AG09309 (cell line): ENCODE results near the gene OR8D2.

Experiments
- DNase-seq: peaks from one replicate; pipeline ENCODE4 v3.0.0-alpha.2; 2010; ENCODE audit warnings: low read depth
- H3K4me3 ChIP-seq: 2 replicates; pipeline ENCODE4 v1.5.1; 2011; ENCODE audit warnings: mild to moderate bottlenecking, low read depth, low read length, moderate library complexity; ENCODE audit not compliant: control insufficient read depth
- CTCF ChIP-seq: IDR thresholded peaks from 2 replicates; pipeline ENCODE4 v1.5.1; 2011; ENCODE audit warnings: mild to moderate bottlenecking, low read depth, low read length, inconsistent platforms; ENCODE audit not compliant: insufficient read depth, control insufficient read depth; ENCODE audit errors: missing control alignments

OR8D2 gene

DNA sequence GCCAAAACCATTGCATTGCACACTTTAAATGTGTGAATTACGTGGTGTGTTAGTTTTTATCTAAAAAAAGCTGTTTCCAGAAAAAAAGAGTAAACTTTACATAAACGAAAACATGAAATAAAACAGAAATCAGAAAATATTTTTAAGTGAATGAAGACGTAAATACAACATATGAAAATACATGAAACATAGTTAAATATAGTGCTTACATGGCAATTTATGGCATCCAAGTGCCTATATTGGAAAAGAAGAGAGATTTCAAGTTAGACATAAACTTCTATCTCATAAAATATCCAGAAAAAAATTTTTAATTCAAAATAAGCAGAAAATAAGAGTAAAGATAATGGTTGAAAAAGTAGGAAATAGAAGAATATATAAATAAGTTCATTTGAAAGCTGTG is 11.9 kb upstream of the OR8D2 start:
- H3K4me3 ChIP-seq, result no peak overlapping the region
- no peak for DNase-seq
- TF ChIP-seq CTCF, result no peak

- no peak for TF ChIP-seq CTCF
- no peak overlapping the region for H3K4me3 ChIP-seq
- no peak for DNase-seq
Observed at GRCh38 chr11:124329787-124330478, 9.9 kb upstream of the OR8D2 start.

DNA sequence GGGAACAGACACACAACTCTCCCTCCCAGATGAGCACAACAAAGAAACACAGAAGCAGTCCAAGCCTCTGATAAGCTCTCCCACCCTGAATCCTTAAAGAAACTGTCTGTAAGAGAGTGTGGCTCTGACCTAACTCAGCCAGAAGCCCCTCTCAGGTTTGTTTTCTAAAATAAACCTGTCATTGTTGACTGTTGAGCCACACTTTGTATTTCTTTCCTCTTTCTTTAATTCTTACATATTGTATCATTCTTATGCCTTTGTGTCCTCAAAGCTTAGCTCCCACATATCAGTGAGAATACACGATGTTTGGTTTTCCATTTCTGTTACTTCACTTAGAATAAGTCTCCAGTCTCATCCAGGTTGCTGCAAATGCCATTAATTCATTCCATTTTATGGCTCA is 7.8 kb upstream of the OR8D2 start:
- TF ChIP-seq CTCF, result no peak
- H3K4me3 ChIP-seq, result no peak overlapping the region
- no peak for DNase-seq

GRCh38 chr11:124322356-124322755 is 2.4 kb upstream of the OR8D2 start:
- H3K4me3 ChIP-seq, result no peak overlapping the region
- TF ChIP-seq CTCF, result no peak
- DNase-seq, result no peak

DNA sequence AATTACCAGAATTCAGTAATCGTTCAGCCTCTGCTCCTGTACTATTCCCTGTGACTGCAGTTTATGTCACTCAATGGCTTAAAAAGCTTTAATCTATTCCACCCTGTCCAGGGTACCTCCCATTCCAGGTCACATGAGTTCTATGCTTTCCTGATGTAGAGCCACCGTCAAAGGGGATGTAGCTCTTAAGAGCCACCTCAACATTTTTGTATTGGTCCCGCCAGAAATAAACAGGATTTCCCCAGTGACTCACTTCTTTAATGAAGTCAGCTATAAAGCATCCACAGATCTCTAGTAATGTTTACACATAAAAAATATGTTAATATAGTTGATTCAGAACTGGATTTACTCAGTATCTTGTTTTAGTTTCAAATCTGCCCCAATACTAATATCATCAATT is 4.9 kb downstream of the OR8D2 start:
- DNase-seq, result no peak
- no peak overlapping the region for H3K4me3 ChIP-seq
- TF ChIP-seq CTCF, result no peak

DNA sequence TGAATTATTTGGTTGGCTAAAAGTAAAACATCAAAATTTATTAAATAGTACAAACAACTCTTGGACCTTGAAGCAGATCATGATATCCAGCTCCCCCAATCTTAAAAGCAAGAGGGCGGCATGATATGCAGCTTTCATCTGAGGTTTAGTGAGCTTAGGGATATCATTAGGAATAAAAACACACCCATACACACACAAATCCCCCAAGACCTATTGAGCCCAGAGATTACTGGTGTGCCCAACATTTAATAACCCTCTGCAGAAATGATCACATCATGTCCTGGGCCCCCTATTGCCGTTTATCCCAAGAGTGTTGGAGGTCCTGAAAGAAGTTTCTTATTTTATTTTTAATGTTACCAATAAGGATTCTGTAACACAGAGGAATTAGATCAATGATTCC is 6.1 kb downstream of the OR8D2 start, which contains the start of gene OR8D1:
Gene OR8D1, minus strand, starts transcription at position 101 of the 400 bp plus-strand sequence. CDS start 3,183 bp downstream, outside the sequence.
- no peak for DNase-seq
- no peak for TF ChIP-seq CTCF
- no peak within 1 kb of the TSS for H3K4me3 ChIP-seq
